HG03175 (cell line): ENCODE data around the gene SART3.

Experiments used
- ATAC-seq: cut with Tn5 transposase; IDR thresholded peaks from one replicate; pipeline ENCODE4 v1.9.1; 2021; ENCODE audit warnings: mild to moderate bottlenecking, moderate library complexity; ENCODE audit not compliant: unreplicated experiment

Gene SART3, protein sequence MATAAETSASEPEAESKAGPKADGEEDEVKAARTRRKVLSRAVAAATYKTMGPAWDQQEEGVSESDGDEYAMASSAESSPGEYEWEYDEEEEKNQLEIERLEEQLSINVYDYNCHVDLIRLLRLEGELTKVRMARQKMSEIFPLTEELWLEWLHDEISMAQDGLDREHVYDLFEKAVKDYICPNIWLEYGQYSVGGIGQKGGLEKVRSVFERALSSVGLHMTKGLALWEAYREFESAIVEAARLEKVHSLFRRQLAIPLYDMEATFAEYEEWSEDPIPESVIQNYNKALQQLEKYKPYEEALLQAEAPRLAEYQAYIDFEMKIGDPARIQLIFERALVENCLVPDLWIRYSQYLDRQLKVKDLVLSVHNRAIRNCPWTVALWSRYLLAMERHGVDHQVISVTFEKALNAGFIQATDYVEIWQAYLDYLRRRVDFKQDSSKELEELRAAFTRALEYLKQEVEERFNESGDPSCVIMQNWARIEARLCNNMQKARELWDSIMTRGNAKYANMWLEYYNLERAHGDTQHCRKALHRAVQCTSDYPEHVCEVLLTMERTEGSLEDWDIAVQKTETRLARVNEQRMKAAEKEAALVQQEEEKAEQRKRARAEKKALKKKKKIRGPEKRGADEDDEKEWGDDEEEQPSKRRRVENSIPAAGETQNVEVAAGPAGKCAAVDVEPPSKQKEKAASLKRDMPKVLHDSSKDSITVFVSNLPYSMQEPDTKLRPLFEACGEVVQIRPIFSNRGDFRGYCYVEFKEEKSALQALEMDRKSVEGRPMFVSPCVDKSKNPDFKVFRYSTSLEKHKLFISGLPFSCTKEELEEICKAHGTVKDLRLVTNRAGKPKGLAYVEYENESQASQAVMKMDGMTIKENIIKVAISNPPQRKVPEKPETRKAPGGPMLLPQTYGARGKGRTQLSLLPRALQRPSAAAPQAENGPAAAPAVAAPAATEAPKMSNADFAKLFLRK

GRCh38 chr12:108560752-108561719, at the start of gene SART3:
SART3 (minus strand) TSS chr12:108561173; CDS start chr12:108561154, 19 bp downstream.
- ATAC-seq, result peak; percentile 46

GRCh38 chr12:108610336-108610815, 49.4 kb upstream of the SART3 start:
- no peak for ATAC-seq

- no peak for ATAC-seq
Observed at GRCh38 chr12:108609537-108610335, 48.8 kb upstream of the SART3 start.

DNA sequence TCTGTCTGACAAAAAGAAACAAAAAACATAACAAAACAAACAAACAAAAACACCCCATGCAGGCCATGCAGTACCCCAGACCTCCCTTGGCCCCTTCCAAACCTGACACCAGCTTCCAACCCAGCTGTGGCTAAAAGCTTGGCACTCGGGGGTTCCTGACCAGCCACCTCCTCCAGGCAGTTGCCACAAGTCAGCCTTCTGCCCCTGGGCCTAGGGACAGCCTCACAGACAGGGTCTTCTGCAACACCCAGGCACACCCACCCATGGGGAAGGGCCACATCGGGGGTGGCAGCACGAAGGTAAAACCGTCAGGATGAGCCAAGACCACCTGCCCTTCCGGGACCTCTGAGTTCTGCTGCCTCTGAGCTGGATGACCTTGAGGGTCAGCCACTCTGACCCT, 47.6 kb upstream of the SART3 start:
- ATAC-seq, result no peak

GRCh38 chr12:108607981-108608600, 47.1 kb upstream of the SART3 start:
- ATAC-seq, result no peak

- ATAC-seq, result no peak
Observed at GRCh38 chr12:108606492-108606891, 45.5 kb upstream of the SART3 start.

DNA sequence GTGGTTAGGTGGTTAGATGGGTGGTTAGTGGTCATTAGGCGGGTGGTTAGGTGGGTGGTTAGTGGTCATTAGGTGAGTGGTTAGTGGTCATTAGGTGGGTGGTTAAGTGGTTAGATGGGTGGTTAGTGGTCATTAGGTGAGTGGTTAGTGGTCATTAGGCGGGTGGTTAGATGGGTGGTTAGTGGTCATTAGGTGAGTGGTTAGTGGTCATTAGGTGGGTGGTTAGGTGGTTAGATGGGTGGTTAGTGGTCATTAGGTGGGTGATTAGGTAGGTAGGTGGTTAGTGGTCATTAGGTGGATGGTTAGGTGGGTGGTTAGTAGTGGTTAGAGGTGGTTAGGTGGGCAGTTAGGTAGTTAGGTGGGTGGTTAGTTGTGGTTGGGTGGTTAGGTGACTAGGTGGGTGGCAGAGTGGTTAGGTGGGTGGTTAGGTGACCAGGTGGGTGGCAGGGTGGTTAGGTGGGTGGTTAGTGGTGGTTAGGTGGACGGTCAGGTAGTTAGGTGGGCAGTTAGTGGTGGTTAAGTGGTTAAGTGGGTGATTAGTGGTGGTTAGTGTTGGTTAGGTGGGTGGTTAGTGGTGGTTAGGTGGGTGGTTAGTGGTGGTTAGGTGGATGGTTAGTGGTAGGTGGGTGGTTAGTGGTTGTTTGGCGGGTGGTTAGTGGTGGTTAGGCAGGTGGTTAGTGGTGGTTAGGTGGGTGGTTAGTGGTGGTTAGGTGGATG, 44.9 kb upstream of the SART3 start:
- no peak for ATAC-seq

GRCh38 chr12:108605000-108605689, 44.2 kb upstream of the SART3 start:
- no peak for ATAC-seq

- ATAC-seq, result no peak
Observed at GRCh38 chr12:108604208-108604941, 43.4 kb upstream of the SART3 start.

DNA sequence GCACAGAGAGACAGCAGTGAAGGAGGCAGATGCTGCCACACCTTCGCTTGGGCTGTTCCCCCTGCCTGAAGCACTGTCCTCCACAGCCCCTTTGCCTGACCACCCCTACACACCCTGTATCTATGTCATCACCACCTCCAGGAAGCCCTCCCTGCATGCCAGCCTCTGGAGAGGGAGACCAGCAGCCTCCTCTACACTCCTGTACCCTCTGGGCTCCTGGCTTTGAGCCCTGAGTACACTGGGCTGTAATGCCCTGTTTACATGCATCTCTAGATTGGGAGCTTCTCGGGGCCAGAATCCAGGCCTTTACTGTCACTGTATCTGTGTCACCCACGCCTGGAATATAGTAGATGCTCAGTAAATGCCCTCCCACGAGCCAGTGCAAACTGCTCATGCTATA, 42.8 kb upstream of the SART3 start:
- ATAC-seq, result no peak

GRCh38 chr12:108602976-108603704, 42.2 kb upstream of the SART3 start:
- ATAC-seq, result no peak

DNA sequence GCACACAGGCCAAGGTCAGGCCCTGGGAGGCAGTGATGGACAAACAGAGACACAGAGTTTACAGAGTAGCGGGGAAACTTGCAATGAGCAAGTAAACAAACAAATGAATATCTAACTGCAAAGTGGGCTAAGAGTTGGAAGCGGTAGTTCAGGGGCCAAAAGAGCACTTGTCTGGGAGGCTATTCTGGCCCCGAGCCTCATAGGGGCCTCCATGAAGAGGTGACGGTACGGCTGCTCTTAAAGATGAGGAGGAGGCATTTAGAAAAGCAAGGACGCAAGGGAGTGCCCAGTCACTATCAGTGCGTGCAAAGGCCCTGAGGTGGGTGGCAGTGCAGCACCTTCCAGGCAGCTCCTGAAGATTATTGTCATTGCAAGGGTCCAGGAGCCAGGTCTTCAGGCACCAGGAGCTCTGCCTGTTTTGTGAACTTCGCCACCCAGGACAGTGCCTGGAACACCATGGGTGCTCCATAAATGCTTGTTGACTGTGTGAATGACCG, 41.3 kb upstream of the SART3 start:
- no peak for ATAC-seq

GRCh38 chr12:108600702-108601007, 39.7 kb upstream of the SART3 start:
- ATAC-seq, result no peak

DNA sequence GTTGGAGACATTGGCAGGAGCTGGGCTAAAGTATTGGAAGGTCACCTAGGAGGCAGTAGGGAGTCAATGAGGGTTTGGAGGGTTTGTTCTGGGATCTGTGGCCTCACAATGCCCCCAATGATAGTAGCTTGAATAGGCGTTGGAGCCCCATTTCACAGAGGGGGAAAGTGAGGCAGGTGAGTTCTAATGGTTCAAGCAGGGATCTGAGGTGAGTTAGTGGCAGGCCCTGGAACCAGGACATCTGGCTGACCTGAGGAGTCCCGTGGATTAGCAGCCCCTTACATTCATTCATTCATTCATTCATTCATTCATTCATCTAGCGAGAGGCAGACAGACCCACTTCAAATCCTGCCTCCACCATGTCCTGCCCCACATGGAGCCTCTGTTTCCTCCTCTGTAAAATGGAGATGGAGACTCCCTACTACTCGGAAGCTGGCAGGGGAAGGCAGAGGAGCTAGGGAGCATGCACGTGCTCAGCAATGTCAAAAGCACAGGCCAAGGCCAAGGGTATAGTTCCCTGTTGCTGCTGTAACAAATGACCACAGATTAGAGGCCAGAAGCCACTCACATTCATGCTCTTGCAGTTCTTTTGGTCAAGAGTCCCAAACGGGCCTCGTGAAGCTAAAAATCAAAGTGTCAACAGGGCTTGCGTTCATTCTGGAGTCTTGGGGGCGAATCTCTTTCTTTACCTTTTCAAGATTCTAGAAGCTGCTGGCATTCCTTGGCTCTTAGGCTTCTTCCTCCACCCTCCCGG, 39.2 kb upstream of the SART3 start:
- no peak for ATAC-seq

GRCh38 chr12:108599541-108599940, 38.6 kb upstream of the SART3 start:
- ATAC-seq, result no peak
